ENCODE results near the gene TBC1D22A. TPM values are rescaled to one million over a fixed set of nuclear protein-coding genes. Genes with fewer than 3 reads are reported as not detected.

Gene TBC1D22A
- total and polyA plus RNA-seq, 4 donors = 4.1 to 12.4 (median 8.4) TPM

- TF ChIP-seq JUND (IDR thresholded peaks at IDR 0.05) = no peak
These were observed 326.2 kb downstream of the TBC1D22A start (continued) for GRCh38 chr22:47088480-47089158.

- peaks cover 0 to 11% (median 6%) of the 10 kb centered on the region in 4 donors for H3K4me1 ChIP-seq (ENCODE audit: control insufficient read depth in 4 of 4, insufficient read depth in 4 of 4, low read length in 3 of 4)
- no peak for DNase-seq (ENCODE audit: low spot score)
- TF ChIP-seq RXRA (IDR thresholded peaks at IDR 0.05) = no peak
- no peak for TF ChIP-seq RAD21 (IDR thresholded peaks at IDR 0.05)
- TF ChIP-seq MAX (IDR thresholded peaks at IDR 0.05) = no peak
- TF ChIP-seq HNF4G (IDR thresholded peaks at IDR 0.05) = no peak
- no peak for TF ChIP-seq GABPA (IDR thresholded peaks at IDR 0.05 in 1 of 2, conservative IDR thresholded peaks at IDR 0.05 in 1 of 2)
- no peak for TF ChIP-seq FOXA2 (IDR thresholded peaks at IDR 0.05)
- H3K36me3 ChIP-seq (ENCODE audit: control insufficient read depth in 4 of 4, insufficient read depth in 3 of 4, low read depth in 1 of 4, low read length in 3 of 4) = no peaks in the 10 kb centered on the region
- peaks cover 0 to 5% (median 0%) of the 10 kb centered on the region in 4 donors for H3K9me3 ChIP-seq (ENCODE audit: control insufficient read depth in 4 of 4, low read length in 3 of 4)
- WGBS = 91% methylated on average over 7 of the region's 7 CpGs
- no peak overlapping the region for H3K27ac ChIP-seq (ENCODE audit: low read depth in 1 of 2, low read length in 2 of 2)
- no peak overlapping the region for H3K4me3 ChIP-seq (ENCODE audit: low read depth in 1 of 3, low read length in 3 of 3)
- no peak overlapping the region for H3K9ac ChIP-seq (ENCODE audit: low read depth in 1 of 2, low read length in 2 of 2)
- H3K27me3 ChIP-seq (ENCODE audit: control insufficient read depth in 4 of 4, insufficient read depth in 4 of 4, low read length in 3 of 4) = no peaks in the 10 kb centered on the region
These were observed 326.9 kb downstream of the TBC1D22A start for GRCh38 chr22:47089374-47089773.

- H3K9me3 ChIP-seq (ENCODE audit: control insufficient read depth in 4 of 4, low read length in 3 of 4) = peaks cover 0 to 5% (median 0%) of the 10 kb centered on the region in 4 donors
- 77% methylated on average over 21 of the region's 21 CpGs for WGBS
- no peak overlapping the region for H3K9ac ChIP-seq (ENCODE audit: low read depth in 1 of 2, low read length in 2 of 2)
- H3K27ac ChIP-seq (ENCODE audit: low read depth in 1 of 2, low read length in 2 of 2) = no peak overlapping the region
- peaks cover 0 to 11% (median 6%) of the 10 kb centered on the region in 4 donors for H3K4me1 ChIP-seq (ENCODE audit: control insufficient read depth in 4 of 4, insufficient read depth in 4 of 4, low read length in 3 of 4)
- TF ChIP-seq ZBTB33 (IDR thresholded peaks at IDR 0.05) (no peak), CTCF (IDR thresholded peaks at IDR 0.05; ENCODE audit: low read depth, low read length, missing input control) (no peak), YY1 (IDR thresholded peaks at IDR 0.05) (no peak), FOXA1 (IDR thresholded peaks at IDR 0.05) (no peak), HNF4A (conservative IDR thresholded peaks at IDR 0.05) (no peak), NR2F2 (IDR thresholded peaks at IDR 0.05) (no peak), REST (IDR thresholded peaks at IDR 0.05) (no peak), TAF1 (conservative IDR thresholded peaks at IDR 0.05) (no peak), HNF4G (IDR thresholded peaks at IDR 0.05) (no peak)
- H3K4me3 ChIP-seq (ENCODE audit: low read depth in 1 of 3, low read length in 3 of 3) = no peak overlapping the region
- H3K27me3 ChIP-seq (ENCODE audit: control insufficient read depth in 4 of 4, insufficient read depth in 4 of 4, low read length in 3 of 4) = no peaks in the 10 kb centered on the region
- no peaks in the 10 kb centered on the region for H3K36me3 ChIP-seq (ENCODE audit: control insufficient read depth in 4 of 4, insufficient read depth in 3 of 4, low read depth in 1 of 4, low read length in 3 of 4)
- no peak for DNase-seq (ENCODE audit: low spot score)
These were observed 327.5 kb downstream of the TBC1D22A start for GRCh38 chr22:47089796-47090460.
